GM21825 (cell line): Measurements from ENCODE around the gene PNISR.
A peak's percentile ranks its signal among the peaks of the same experiment; 100 is the strongest.

ENCODE experiments used
- ATAC-seq: cut with Tn5 transposase; IDR thresholded peaks from one replicate; pipeline ENCODE4 v1.9.1; 2021; ENCODE audit warnings: mild to moderate bottlenecking, moderate library complexity; ENCODE audit not compliant: unreplicated experiment

PNISR gene

GRCh38 chr6:99412065-99412464 lies 13.0 kb downstream of the PNISR start:
- ATAC-seq: no peak

GRCh38 chr6:99409672-99410071 lies 15.4 kb downstream of the PNISR start:
- no peak for ATAC-seq

- no peak for ATAC-seq
These were observed 18.0 kb downstream of the PNISR start for GRCh38 chr6:99407076-99407475.

GRCh38 chr6:99402448-99402847 lies 22.7 kb downstream of the PNISR start:
- no peak for ATAC-seq

- ATAC-seq: no peak
These were observed 27.8 kb downstream of the PNISR start for GRCh38 chr6:99397287-99397686.

GRCh38 chr6:99393698-99394531 lies 31.2 kb downstream of the PNISR start, which contains the start of gene COQ3:
Gene COQ3 (minus strand): TSS chr6:99394195. CDS start chr6:99394179, 16 bp downstream.
- peak; percentile 72 for ATAC-seq

GRCh38 chr6:99393366-99393697 lies 31.8 kb downstream of the PNISR start:
- ATAC-seq: peak; percentile 11

- no peak for ATAC-seq
These were observed 34.2 kb downstream of the PNISR start for GRCh38 chr6:99390896-99391295.

- no peak for ATAC-seq
These were observed 40.6 kb downstream of the PNISR start for GRCh38 chr6:99384507-99384906.

- no peak for ATAC-seq
These were observed 46.5 kb downstream of the PNISR start for GRCh38 chr6:99378636-99379035.

- no peak for ATAC-seq
These were observed 55.6 kb downstream of the PNISR start for GRCh38 chr6:99369533-99369932.

- ATAC-seq: no peak
These were observed 58.3 kb downstream of the PNISR start for GRCh38 chr6:99366852-99367251.

- peak; percentile 60 for ATAC-seq
These were observed 61.1 kb downstream of the PNISR start for GRCh38 chr6:99364026-99364425.

- no peak for ATAC-seq
These were observed 62.3 kb downstream of the PNISR start for GRCh38 chr6:99362678-99363268.

GRCh38 chr6:99359800-99360199 lies 65.3 kb downstream of the PNISR start:
- no peak for ATAC-seq

- ATAC-seq: no peak
These were observed 68.5 kb downstream of the PNISR start for GRCh38 chr6:99356641-99357040.

- no peak for ATAC-seq
These were observed 70.1 kb downstream of the PNISR start for GRCh38 chr6:99354983-99355382.

GRCh38 chr6:99353126-99353525 lies 72.0 kb downstream of the PNISR start:
- ATAC-seq: no peak

GRCh38 chr6:99350573-99350972 lies 74.5 kb downstream of the PNISR start:
- no peak for ATAC-seq

GRCh38 chr6:99349171-99350141 lies 75.7 kb downstream of the PNISR start, which contains the start of gene FAXC:
Gene FAXC (minus strand): TSS chr6:99349674. CDS start chr6:99349372, 302 bp downstream.
- ATAC-seq: peak; percentile 54
